K562 (cell line): ENCODE data around the gene ZNF554. TPM values are rescaled to one million over a fixed set of nuclear protein-coding genes. Genes with fewer than 3 reads are reported as not detected.

Source experiments
- BCLAF1 ChIP-seq, 2 experiments: fragments of 450-650 bp in 1 of 2; IDR thresholded peaks; 2 replicates each; pipeline ENCODE4 v1.6.1; 2011 to 2017; ENCODE audit warnings: low read depth in 2 of 2, antibody characterized with exemption in 1 of 2, borderline replicate concordance in 1 of 2, low read length in 1 of 2, mild to moderate bottlenecking in 1 of 2, mixed read lengths in 1 of 2; ENCODE audit not compliant: control insufficient read depth in 1 of 2
- ZNF79 ChIP-seq: fragments of 250-450 bp; sonication (Bioruptor Pico); IDR thresholded peaks from 2 replicates; pipeline ENCODE4 v1.4.0; 2020; ENCODE audit warnings: low read depth, mild to moderate bottlenecking, moderate library complexity
- polyA plus RNA-seq, 8 experiments: library from polyadenylated mRNA; depleted of rRNA in 4 of 8; stranded (reverse) in 5 of 8; unstranded in 3 of 8; fragments of >200 nt; fragmentation: Nextera tagmentation in 2 of 8; fragmentation: Illumina TruSeq in 1 of 8; extraction: Ambion mirVana in 2 of 8; extraction: Trizol in 1 of 8; gene quantifications; 2 replicates each; pipeline versions ENCODE4 v1.2.1 to v1.2.3, GENCODE V29; 2011 to 2014; ENCODE audit warnings: inconsistent platforms in 1 of 8, missing spikeins in 1 of 8
- total RNA-seq, 7 experiments: library from RNA; depleted of rRNA in 6 of 7; stranded (reverse); fragments of >200 nt in 6 of 7; fragmentation: Illumina TruSeq in 2 of 7; extraction: Trizol in 2 of 7; gene quantifications; 2 replicates each; pipeline versions ENCODE4 v1.2.1 to v1.2.3, GENCODE V29; 2011 to 2021; ENCODE audit warnings: low replicate concordance in 1 of 7
- TF ChIP-seq, protein P1 (sequence below), 2 experiments: fragments of 450-650 bp; IDR thresholded peaks; 2 replicates each; pipeline ENCODE4 v1.6.1; 2016; ENCODE audit warnings: mild to moderate bottlenecking in 2 of 2, borderline replicate concordance in 1 of 2, low read depth in 1 of 2, moderate library complexity in 1 of 2
- TF ChIP-seq, protein P2 (sequence below): fragments of 250-450 bp; sonication (Bioruptor Pico); IDR thresholded peaks from 2 replicates; pipeline ENCODE4 v1.4.0; 2020; ENCODE audit warnings: mild to moderate bottlenecking, moderate library complexity

Gene ZNF554
- total and polyA plus RNA-seq, 9 of the 15 experiments (the other 6 are each of a cell fraction or from before 2014, with no cell fraction given) = 0.07 to 1.8 (median 1.1) TPM

- TF ChIP-seq, protein P1, sequence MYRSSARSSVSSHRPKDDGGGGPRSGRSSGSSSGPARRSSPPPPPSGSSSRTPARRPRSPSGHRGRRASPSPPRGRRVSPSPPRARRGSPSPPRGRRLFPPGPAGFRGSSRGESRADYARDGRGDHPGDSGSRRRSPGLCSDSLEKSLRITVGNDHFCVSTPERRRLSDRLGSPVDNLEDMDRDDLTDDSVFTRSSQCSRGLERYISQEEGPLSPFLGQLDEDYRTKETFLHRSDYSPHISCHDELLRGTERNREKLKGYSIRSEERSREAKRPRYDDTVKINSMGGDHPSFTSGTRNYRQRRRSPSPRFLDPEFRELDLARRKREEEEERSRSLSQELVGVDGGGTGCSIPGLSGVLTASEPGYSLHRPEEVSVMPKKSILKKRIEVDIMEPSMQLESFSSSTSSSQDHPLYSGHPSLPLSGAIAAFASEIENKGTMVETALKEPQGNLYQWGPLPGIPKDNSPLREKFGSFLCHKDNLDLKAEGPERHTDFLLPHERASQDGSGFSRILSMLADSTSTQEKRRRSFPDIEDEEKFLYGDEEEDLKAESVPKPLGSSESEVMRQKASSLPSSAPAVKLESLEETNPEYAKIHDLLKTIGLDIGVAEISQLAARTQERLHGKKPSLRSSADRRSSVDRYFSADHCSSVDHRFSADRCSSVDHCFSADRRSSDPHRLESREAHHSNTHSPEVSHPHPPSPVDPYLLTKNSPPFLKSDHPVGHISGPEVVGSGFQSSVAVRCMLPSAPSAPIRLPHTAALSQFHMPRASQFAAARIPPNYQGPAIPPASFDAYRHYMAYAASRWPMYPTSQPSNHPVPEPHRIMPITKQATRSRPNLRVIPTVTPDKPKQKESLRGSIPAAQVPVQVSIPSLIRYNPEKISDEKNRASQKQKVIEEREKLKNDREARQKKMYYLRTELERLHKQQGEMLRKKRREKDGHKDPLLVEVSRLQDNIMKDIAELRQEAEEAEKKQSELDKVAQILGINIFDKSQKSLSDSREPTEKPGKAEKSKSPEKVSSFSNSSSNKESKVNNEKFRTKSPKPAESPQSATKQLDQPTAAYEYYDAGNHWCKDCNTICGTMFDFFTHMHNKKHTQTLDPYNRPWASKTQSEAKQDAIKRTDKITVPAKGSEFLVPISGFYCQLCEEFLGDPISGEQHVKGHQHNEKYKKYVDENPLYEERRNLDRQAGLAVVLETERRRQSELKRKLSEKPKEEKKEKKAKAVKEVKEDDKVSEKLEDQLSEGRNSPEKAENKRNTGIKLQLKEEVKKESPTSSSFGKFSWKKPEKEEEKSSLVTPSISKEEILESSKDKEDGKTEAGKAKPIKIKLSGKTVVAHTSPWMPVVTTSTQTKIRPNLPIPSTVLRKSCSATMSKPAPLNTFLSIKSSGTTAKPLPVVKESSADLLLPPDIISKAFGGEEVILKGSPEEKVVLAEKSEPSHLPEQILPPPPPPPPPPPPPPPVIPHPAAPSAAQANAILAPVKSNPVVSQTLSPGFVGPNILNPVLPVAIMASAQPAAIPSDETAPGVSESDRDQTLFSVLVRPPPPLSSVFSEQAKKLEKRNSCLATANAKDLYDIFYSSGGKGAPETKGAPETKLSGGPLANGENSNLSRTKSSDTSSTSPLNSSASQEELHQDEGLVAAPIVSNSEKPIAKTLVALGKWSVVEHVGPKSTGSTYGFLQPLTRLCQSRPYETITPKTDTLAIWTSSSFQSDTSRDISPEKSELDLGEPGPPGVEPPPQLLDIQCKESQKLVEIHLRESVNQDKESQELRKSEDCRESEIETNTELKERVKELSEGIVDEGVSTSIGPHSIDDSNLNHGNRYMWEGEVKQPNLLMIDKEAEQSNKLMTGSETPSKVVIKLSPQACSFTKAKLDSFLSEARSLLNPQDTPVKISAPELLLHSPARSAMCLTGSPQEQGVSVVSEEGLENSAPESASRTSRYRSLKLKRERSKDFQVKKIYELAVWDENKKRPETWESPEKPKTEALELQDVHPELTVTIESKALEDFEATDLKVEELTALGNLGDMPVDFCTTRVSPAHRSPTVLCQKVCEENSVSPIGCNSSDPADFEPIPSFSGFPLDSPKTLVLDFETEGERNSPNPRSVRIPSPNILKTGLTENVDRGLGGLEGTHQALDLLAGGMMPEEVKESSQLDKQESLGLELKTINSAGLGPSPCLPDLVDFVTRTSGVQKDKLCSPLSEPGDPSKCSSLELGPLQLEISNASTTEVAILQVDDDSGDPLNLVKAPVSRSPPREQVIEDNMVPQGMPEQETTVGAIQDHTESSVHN (IDR thresholded peaks at IDR 0.05; ENCODE audit: borderline replicate concordance in 1 of 2, low read depth in 1 of 2) = no peak
- TF ChIP-seq, protein P2, sequence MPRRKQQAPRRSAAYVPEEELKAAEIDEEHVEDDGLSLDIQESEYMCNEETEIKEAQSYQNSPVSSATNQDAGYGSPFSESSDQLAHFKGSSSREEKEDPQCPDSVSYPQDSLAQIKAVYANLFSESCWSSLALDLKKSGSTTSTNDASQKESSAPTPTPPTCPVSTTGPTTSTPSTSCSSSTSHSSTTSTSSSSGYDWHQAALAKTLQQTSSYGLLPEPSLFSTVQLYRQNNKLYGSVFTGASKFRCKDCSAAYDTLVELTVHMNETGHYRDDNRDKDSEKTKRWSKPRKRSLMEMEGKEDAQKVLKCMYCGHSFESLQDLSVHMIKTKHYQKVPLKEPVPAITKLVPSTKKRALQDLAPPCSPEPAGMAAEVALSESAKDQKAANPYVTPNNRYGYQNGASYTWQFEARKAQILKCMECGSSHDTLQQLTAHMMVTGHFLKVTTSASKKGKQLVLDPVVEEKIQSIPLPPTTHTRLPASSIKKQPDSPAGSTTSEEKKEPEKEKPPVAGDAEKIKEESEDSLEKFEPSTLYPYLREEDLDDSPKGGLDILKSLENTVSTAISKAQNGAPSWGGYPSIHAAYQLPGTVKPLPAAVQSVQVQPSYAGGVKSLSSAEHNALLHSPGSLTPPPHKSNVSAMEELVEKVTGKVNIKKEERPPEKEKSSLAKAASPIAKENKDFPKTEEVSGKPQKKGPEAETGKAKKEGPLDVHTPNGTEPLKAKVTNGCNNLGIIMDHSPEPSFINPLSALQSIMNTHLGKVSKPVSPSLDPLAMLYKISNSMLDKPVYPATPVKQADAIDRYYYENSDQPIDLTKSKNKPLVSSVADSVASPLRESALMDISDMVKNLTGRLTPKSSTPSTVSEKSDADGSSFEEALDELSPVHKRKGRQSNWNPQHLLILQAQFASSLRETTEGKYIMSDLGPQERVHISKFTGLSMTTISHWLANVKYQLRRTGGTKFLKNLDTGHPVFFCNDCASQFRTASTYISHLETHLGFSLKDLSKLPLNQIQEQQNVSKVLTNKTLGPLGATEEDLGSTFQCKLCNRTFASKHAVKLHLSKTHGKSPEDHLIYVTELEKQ (CRISPR knock-in tag) = no peak
- TF ChIP-seq BCLAF1 (IDR thresholded peaks at IDR 0.05; ENCODE audit: borderline replicate concordance in 1 of 2, control insufficient read depth in 1 of 2, low read depth in 2 of 2, low read length in 1 of 2) (no peak), ZNF79 (no peak)
Observed at GRCh38 chr19:2846180-2846894, 26.7 kb downstream of the ZNF554 start (continued).
